GM12801 (cell line): ENCODE results near the gene INPP5F.

Experiments used
- CTCF ChIP-seq: IDR thresholded peaks from one replicate; pipeline ENCODE4 v1.5.1; 2011; ENCODE audit warnings: control low read depth; ENCODE audit not compliant: insufficient read length; ENCODE audit errors: extremely low read depth

Gene INPP5F

DNA sequence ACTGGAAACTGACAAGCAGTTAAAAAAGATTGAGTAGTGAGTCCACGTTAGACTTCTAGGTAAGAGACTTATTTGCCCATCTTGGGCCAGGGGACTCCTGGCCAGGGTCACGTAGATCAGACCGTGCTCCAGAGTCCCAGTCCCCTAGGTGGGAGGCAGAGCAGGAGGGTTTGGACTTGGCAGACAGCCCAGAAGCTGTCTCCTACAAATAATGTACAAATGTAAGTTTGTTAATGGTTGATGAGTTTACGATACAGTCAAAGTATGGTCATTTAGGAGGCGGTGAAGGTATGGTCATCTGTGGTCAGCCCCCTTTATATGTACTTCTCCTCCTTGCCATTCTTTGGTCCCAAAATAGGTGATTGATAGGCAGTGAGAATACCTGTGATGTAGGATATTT is 28.2 kb downstream of the INPP5F start:
- no peak for TF ChIP-seq CTCF

DNA sequence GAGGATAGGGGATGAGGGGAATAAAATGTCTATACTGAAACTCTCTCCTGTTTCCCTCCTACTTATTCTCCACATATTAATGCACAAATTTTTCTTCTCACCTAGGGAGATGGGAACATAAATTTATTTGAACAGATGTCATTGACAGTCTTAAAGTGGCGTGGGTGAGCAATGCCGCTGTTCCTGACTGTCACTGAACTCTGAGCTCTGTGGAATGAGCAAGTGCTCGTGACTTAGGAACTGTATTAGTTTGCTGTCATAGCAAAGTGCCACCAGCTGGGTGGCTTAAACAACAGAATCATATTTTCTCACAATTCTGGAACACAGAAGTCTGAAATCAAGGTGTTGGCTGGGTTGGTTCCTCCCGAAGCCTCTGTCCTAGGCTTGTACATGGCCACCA is 29.1 kb downstream of the INPP5F start:
- TF ChIP-seq CTCF: no peak

- TF ChIP-seq CTCF: no peak
Measured at GRCh38 chr10:119755446-119755845, 29.6 kb downstream of the INPP5F start.

GRCh38 chr10:119758448-119759195 is 32.8 kb downstream of the INPP5F start:
- no peak for TF ChIP-seq CTCF

DNA sequence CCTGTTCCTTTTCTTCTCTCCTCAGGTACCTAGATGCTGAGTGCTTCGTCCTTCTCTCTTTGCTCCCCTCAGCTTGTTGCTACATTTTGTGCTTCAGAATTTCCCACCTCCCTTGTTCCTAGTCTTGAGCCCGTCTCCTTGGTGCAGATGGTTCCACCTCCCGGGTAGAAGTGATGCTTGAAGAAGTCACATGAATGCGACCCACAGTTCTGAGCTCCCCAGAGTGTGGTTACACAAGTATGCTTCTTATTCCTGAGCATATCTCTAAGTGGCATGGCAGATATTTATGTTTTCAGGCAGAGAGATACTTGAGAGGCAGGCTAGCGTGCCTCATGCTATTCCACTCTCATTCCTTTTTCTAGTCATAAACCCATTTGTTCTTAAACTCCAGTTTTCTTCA is 34.0 kb downstream of the INPP5F start:
- no peak for TF ChIP-seq CTCF

DNA sequence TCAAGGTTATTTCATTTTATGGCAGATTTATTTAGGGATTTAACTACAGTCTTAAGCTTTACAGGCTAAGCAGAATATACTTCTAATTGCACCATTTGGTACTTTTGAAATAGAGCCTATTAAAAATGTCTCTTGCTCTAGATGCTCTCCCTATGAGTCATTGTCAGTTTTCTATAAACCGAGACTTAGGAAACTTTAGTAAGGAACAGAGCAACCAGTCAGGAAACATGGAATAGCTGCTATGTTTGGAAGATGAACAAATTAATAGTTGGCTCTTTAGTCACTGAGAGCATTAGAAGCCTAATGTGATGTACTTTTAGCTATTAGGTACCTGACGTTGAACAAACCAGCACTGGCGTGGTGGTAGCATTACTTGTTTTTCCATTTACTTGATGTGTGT is 35.3 kb downstream of the INPP5F start:
- no peak for TF ChIP-seq CTCF

GRCh38 chr10:119762035-119762434 is 36.2 kb downstream of the INPP5F start:
- no peak for TF ChIP-seq CTCF
